Stimulated activated naive CD8-positive, alpha-beta T cell treated with anti-CD3 and anti-CD28 coated beads, Interleukin-15, Interleukin-2, amounts not matched to agents 100 U/mL and 50 U/mL, for 24 hours (primary cell): Measurements from ENCODE around the gene KCNMA1.

ENCODE experiments used
- ATAC-seq: fragments of 150-1000 bp; cut with Tn5 transposase; one replicate; pipeline ENCODE4 v1.10.0; 2021
- DNase-seq: peaks from one replicate; pipeline ENCODE4 v3.0.0; 2021

KCNMA1 gene

GRCh38 chr10:77448226-77448625 is 189.4 kb downstream of the KCNMA1 start:
- no peak for ATAC-seq
- DNase-seq = no peak

GRCh38 chr10:77446700-77447099 is 190.9 kb downstream of the KCNMA1 start:
- ATAC-seq (peak; percentile 36), DNase-seq (no peak)

GRCh38 chr10:77445547-77445946 is 192.1 kb downstream of the KCNMA1 start:
- ATAC-seq (no peak), DNase-seq (no peak)

GRCh38 chr10:77444041-77444440 is 193.6 kb downstream of the KCNMA1 start:
- no peak for ATAC-seq
- no peak for DNase-seq

- DNase-seq = no peak
- ATAC-seq = no peak
These were observed 194.9 kb downstream of the KCNMA1 start for GRCh38 chr10:77442699-77443189.

- no peak for DNase-seq
- no peak for ATAC-seq
These were observed 196.0 kb downstream of the KCNMA1 start for GRCh38 chr10:77441353-77442166.

GRCh38 chr10:77436257-77436975 is 201.2 kb downstream of the KCNMA1 start:
- no peak for DNase-seq
- no peak for ATAC-seq

GRCh38 chr10:77433546-77433945 is 204.1 kb downstream of the KCNMA1 start:
- no peak for ATAC-seq
- DNase-seq = no peak

- ATAC-seq = no peak
These were observed 205.4 kb downstream of the KCNMA1 start for GRCh38 chr10:77431980-77432797.

GRCh38 chr10:77431209-77431611 is 206.4 kb downstream of the KCNMA1 start:
- ATAC-seq (no peak), DNase-seq (no peak)

More at GRCh38 chr10:77431980-77432797, 205.4 kb downstream of the KCNMA1 start:
- DNase-seq = no peak

- DNase-seq (no peak), ATAC-seq (no peak)
These were observed 207.1 kb downstream of the KCNMA1 start for GRCh38 chr10:77430530-77430929.

GRCh38 chr10:77428691-77429395 is 208.8 kb downstream of the KCNMA1 start:
- DNase-seq (peak; percentile 4), ATAC-seq (no peak)

GRCh38 chr10:77424257-77424656 is 213.4 kb downstream of the KCNMA1 start:
- no peak for ATAC-seq
- no peak for DNase-seq

- ATAC-seq = no peak
- no peak for DNase-seq
These were observed 214.9 kb downstream of the KCNMA1 start for GRCh38 chr10:77422491-77423338.

GRCh38 chr10:77421591-77421990 is 216.0 kb downstream of the KCNMA1 start:
- DNase-seq (no peak), ATAC-seq (no peak)

GRCh38 chr10:77420947-77421523 is 216.6 kb downstream of the KCNMA1 start:
- no peak for ATAC-seq
- no peak for DNase-seq

GRCh38 chr10:77419979-77420378 is 217.6 kb downstream of the KCNMA1 start:
- DNase-seq = no peak
- no peak for ATAC-seq

- no peak for DNase-seq
- ATAC-seq = no peak
These were observed 218.6 kb downstream of the KCNMA1 start for GRCh38 chr10:77419056-77419455.

GRCh38 chr10:77417806-77418640 is 219.6 kb downstream of the KCNMA1 start:
- DNase-seq (no peak), ATAC-seq (no peak)

- no peak for ATAC-seq
- no peak for DNase-seq
These were observed 220.2 kb downstream of the KCNMA1 start for GRCh38 chr10:77417359-77417758.
